Occipital lobe (tissue), 2 donors: ENCODE data around the gene TNS3. TPM values are rescaled to one million over a fixed set of nuclear protein-coding genes. Genes with fewer than 3 reads are reported as not detected.

Experiments
- DNase-seq: peaks from one replicate; lab custom pipeline; 2025; lab: John Stamatoyannopoulos, UW
- total RNA-seq: library from RNA; depleted of rRNA; stranded (reverse); fragments of >200 nt; gene quantifications from one replicate; pipeline ENCODE4 v1.2.3, GENCODE V29; 2014

TNS3 gene
- total RNA-seq, 1 donor from 2014 or later, result 7.5 TPM

DNA sequence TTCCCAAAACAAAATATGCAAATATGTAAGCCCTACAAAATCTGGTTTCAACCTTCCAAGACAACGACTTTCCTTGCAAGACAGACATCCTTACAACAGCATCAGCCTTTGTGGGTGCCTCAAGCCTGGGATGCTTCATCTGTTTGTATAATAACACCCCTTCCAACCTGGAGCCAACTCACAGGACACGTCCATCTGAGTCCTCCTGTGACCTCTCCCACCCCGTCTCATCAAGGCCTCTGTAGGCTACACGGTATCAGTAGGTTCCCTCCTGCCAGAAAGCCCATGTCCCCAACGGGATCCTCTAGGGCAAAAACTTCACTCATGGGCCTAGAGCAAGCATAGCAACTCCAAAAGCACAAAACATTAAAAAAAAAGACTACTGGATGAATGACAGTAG lies 173.2 kb downstream of the TNS3 start:
- DNase-seq, result no peak

DNA sequence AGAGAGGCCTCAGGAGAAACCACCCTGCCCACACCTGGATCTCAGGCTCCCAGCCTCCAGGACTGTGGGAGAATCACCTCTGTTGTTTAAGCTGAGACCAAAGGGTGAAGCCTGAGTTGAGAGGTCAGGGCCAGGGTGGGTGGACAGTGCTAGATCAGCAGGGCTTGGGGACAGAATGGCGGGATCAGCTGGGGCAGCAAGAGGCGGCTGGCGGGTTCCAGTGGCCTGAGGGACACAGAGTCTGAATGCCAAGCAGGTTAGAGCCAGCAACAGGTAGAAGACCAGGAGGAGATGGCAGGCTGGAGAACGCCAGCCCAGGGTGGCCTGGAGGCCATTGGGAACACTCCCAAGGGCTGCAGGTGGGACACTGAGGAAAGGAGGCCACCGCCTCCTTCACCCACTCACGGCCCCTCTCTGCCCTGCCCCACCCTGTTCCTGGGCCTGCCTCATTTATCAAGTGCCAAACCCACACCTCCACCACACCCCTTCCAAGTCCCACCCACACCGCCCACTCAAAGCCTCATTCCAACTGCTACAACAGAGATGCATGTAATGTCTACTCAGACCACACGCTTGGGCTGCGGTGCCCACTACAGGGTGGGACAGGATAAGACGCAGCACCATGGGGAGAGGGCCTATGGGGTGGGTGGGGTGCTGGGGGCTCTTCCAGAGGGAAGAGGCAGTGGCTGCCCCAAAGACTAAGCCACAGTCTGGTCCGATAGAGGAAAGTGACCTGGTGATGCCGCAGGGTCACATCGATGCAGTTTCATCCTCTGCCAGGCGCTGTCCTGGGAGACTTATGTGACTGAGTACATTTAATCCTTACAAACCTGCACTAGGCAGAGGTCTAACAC lies 173.9 kb downstream of the TNS3 start:
- DNase-seq, result no peak

DNA sequence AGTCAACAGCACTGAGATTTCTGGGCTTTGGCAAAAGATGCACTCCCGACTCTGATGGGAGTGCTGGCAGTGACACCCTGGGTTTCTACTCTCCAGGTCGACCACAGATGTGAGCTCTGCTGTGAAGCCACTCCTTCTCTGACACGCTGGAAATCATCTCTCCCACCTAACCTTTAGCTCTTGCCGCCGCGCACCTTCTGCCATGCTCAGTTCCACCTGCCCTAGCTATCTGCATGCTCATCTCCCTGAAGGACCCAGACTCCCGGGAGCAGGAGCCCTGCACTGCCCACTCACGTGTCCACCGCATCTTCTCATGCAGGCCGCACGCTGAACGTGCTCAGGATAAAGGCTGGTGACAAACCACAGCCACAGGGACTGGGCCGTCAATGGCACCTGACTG lies 174.8 kb downstream of the TNS3 start:
- no peak for DNase-seq

GRCh38 chr7:47406801-47407129 lies 175.1 kb downstream of the TNS3 start:
- DNase-seq, result no peak

DNA sequence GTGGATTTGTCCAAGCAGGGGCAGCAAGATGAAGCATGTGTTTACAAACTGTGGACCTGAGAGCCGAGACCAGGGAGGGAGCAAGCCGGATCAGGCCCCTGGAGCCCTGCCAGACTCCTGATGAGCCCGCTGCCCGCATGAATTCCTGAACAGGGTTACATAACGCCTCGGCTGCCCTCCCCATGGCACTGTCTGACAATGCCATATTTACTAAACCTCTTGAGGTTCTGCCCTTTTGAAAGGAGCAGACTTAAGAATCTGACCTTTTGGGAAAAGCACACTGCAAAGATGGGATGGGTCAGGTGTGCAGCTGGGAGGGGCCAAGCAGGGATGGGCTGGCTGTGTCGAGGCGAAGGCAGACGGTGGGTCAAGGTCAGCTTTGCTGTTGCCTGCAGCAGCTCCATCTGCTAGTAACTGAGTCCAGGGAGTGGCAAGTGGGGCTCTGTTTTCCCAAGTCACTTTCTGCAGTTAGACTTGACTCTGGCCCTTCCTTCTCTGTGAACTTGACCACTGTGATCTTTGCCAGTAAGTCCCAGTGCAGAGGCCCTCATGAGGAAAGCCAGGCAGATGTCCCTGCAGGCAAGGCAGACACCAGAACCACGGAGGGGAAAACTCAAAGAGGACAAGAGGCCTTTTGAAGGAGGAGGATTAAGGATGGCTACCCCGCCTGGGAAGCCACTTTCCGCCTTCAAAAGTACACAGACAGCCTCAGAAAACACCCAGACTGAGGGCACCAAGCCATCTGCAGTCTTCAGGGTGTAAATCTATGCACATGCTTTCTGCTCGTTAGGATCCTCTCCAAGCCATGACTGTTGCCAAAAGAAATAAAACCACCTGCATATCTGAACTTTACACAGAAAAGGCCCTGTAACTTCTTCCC lies 175.8 kb downstream of the TNS3 start:
- DNase-seq, result no peak

DNA sequence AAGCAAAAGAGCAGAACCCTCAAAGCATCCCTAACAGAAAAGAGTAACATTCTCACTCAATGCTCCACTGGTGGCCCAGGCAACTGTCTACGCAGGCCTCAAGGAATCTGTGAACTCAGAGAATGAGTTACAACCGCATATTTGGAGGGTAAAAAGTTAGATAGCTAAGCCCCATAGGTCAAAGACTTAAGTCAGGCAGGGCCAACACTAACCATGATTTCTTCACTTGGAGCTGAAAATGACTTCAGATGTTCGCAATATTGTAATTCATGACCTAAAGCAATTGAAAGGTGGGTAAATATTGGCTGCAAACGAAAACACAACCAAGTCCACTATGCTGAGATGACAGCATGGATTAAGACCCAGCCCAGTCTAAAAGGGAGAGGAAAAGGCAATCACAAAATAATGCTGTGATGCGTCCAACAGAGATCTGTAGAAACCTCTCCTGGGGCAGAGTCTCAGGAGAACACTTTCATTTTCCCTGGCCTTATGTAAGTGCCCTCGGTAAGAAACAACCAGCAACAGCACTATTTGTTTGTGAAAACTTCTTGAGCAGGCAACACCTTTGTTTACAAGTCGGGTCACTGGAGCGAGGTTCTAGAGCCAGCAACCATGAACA lies 176.5 kb downstream of the TNS3 start:
- no peak for DNase-seq

DNA sequence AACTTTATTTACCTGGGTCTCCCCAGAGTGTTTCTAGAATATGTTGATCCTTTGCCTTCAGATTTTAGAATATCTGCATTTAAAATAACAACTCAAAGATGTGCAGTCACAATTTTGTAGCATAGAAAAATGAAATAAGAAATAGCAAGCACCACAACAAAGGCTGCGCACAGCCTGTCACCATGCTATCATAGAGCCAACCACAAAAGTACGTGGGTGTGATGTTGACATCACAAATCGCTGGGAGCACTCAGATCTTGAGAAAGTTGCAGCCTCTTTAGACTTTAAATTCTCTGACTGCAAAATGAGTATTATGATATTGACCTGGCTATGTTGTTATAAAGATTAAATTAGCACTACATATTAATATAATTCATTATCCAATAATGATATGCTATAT lies 177.9 kb downstream of the TNS3 start:
- no peak for DNase-seq

GRCh38 chr7:47402941-47403866 lies 178.7 kb downstream of the TNS3 start:
- DNase-seq, result no peak

GRCh38 chr7:47401611-47402570 lies 180.0 kb downstream of the TNS3 start:
- no peak for DNase-seq

DNA sequence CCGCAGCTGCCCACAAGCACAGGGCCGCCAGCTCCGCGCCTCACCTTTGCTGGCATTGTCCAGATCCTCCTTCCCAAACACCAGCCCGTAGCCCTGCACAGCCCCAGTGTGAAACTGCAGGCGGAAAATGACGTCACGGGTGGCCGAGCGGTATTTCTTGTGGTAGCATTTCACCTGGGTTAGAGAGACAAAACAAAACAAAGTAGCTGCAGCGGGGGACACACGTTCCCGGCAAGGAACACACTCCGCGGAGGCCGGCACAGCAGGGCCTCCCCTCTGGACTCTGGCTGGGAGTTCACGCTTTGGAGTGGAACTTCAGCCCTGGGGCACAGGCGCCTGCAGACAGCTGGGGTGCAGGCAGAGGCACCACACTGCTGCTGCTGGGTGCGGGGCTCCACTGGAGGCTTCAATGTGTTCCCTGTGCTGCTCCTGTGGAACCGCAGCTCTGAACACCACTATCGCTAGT lies 181.1 kb downstream of the TNS3 start:
- DNase-seq, result no peak

DNA sequence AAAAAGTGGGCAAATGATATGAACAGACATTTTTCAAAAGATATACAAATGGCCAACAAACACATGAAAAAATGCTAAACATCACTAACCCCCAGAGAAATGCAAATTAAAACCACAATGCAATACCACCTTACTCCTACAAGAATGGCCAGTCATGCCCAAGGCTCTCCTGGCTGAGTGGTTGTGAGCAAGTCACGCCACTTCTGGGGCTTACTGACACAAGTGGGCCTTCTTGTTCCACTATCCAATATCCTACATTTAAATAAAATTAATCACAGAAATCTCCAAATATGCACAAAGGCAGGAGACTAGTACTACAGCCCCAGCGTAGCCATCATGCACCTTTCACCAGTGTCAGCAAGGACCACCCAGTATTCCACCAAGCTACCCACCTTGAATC lies 181.9 kb downstream of the TNS3 start:
- no peak for DNase-seq

DNA sequence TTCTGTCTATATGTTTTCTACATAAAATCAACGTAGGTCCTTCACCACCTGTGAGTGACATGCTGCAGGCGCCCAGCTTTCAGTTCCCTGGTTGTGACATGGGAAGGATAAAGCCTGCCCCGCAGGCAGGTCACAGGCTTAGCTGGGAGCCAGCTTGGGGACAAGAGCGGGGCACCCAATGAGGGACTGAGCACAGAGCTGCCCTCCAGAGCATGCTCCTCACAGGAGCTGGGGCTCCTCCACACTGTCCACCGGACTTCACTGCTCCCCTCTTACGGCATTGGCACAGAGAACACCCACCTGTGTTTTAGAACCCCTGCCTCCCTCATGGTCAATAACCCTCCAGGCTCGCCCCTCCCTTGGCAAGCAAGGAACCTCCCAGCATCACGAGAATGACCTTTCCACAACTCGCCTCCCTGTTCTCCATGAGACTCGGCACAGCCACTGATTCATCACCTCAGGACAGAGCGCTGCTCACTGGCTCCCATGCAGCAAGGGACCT lies 187.1 kb downstream of the TNS3 start:
- DNase-seq, result no peak

- DNase-seq, result no peak
Observed at GRCh38 chr7:47394216-47394615, 187.7 kb downstream of the TNS3 start.

- DNase-seq, result no peak
Observed at GRCh38 chr7:47393406-47393805, 188.5 kb downstream of the TNS3 start.

- DNase-seq, result no peak
Observed at GRCh38 chr7:47392241-47392759, 189.6 kb downstream of the TNS3 start.

DNA sequence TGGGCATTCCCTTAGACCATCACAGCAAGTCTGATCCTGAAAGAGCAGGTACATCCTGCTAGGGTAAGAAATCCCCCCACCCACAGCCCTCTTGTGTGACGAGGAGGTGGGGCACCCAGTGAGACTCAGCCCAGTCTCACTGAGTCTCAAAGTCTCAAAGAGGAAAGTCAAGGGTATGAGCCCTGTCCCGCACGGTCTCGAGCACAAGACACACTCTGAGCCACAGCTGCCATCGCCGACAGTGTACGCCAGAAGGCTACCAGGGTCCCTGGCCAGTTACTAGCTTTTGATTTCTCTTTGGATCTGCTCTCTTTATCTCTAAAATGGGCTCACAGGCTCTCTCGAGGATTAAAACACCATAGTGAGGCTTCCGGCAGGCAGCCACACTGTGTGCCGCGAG lies 190.2 kb downstream of the TNS3 start:
- no peak for DNase-seq

- DNase-seq, result no peak
Observed at GRCh38 chr7:47390914-47391313, 191.0 kb downstream of the TNS3 start.

DNA sequence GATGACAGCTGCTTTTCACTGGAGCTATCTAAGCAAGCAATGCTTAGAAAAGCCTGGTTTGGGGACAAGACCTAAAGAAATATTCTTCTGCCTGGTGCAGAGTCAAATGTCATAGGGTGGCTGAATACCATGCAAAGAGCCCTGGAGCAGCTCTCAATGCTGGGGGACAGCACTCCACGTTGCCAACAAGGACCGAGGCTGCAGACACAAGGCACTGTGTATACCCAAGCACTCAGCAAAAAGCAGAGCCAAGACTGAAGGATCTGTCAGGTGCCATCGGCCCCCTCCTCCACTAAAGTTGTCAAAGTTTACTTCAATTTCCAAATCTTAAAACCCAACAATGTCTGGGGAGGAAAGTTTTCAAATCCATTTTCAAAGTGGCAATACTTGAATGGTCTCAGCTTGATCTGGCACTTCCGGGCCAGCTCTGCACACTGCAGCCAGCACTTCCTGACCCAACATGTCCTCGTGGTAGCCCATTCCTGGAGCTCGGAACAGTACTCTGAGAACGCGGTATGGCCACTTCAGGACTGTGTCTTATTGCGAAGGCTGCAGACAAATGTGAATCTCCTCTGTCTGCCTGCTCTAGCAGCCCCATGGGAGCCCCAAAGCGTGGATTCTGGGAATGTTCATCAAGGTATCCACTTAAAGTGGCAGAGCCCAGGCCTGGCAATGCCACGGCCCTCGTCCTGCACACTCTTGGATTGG lies 191.8 kb downstream of the TNS3 start:
- DNase-seq, result no peak
